Measurements from ENCODE around the gene XRCC6.
A peak's percentile ranks its signal among the peaks of the same experiment; 100 is the strongest.

The XRCC6 gene

GRCh38 chr22:41688365-41689211 is 67.5 kb downstream of the XRCC6 start, which contains the start of gene SNU13:
TSS of gene SNU13 (minus strand) at chr22:41688867. CDS start at chr22:41688796, 71 bp downstream.
- peak; percentile 95 for DNase-seq

GRCh38 chr22:41690476-41690875 is 69.4 kb downstream of the XRCC6 start:
- DNase-seq = no peak

- no peak for DNase-seq
These were observed 74.1 kb downstream of the XRCC6 start for GRCh38 chr22:41695211-41695610.

DNA sequence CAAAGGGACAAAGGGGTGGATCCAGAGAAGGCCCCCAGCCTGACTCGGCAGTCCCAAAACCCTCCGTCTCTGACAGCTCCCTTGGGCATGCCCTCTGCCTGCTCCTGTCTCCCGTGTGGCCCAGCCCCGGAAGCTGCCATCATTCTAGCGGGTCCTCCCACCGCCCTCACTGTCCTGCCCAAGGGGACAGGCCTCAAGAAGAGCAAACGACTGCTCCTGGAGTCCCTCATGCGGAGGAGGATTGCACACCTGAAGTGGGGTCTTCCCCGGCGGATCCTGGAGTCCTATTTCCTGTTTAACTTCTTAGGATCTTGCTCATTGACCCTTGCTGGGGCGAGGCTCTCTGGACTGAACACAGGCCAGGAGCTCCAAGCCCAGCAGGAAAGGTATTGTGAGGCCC is 75.6 kb downstream of the XRCC6 start:
- DNase-seq = no peak

- peak; percentile 94 for DNase-seq
These were observed 76.2 kb downstream of the XRCC6 start for GRCh38 chr22:41697126-41697775.

- peak; percentile 85 for DNase-seq
These were observed 78.4 kb downstream of the XRCC6 start, which contains the start of gene MEI1 for GRCh38 chr22:41699264-41700107. TSS of gene MEI1 (plus strand) at chr22:41699503. CDS start at chr22:41699539, 36 bp downstream.

- no peak for DNase-seq
These were observed 78.9 kb downstream of the XRCC6 start for GRCh38 chr22:41700108-41700364.

DNA sequence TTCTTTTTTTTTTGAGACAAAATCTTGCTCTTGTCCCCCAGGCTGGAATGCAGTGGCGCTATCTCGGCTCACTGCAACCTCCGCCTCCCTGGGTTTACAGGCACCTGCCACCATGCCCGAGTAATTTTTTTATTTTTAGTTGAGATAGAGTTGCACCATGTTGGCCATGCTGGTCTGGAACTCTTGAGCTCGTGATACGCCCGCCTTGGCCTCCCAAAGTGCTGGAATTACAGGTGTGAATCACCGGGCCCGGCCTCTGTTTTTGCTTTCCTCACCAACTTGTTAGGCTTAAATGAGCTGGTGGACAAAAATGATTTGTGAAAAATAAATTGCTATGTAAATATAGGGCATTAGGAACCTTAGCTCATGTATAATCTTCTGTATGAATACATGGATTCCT is 81.7 kb downstream of the XRCC6 start:
- DNase-seq = no peak

DNA sequence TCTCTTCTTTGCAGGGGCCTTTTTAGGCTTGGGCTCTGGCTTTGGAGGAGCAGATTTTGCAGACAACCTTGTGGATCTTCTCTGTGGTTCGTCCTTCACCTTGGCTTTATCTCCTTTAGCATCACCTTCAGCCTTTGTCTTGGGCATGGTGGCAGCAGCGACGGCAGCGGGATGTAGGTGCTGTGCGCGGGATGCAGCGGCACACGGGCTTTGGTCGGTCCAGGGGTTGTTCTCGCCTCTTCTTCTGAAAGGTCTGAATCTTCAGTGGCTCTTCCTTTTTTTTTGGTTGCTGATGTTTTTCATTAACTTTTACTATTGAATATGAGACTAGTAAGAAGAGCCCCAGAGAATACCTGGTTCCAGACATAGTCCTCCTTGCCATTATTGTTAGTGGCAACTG is 88.2 kb downstream of the XRCC6 start:
- DNase-seq = no peak

DNA sequence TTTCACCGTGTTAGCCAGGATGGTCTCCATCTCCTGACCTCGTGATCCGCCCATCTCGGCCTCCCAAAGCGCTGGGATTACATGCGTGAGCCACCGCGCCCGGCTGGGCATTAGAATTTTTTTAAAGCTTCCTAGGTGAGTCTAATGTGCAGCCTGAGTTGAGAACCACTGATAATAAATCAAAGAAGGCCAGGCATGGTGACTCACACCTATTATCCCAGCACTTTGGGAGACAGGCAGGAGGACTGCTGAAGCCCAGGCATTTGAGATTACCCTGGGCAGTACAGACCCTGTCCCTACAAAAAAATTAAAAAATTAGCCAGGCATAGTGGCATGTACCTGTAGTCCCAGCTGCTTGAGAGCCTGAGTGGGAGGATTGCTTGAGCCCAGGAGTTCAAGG is 91.9 kb downstream of the XRCC6 start:
- no peak for DNase-seq

Data from suppressor macrophage treated with lipopolysaccharide for 4 hours (primary cell).